Measurements from ENCODE around the gene RAB37.

DNA sequence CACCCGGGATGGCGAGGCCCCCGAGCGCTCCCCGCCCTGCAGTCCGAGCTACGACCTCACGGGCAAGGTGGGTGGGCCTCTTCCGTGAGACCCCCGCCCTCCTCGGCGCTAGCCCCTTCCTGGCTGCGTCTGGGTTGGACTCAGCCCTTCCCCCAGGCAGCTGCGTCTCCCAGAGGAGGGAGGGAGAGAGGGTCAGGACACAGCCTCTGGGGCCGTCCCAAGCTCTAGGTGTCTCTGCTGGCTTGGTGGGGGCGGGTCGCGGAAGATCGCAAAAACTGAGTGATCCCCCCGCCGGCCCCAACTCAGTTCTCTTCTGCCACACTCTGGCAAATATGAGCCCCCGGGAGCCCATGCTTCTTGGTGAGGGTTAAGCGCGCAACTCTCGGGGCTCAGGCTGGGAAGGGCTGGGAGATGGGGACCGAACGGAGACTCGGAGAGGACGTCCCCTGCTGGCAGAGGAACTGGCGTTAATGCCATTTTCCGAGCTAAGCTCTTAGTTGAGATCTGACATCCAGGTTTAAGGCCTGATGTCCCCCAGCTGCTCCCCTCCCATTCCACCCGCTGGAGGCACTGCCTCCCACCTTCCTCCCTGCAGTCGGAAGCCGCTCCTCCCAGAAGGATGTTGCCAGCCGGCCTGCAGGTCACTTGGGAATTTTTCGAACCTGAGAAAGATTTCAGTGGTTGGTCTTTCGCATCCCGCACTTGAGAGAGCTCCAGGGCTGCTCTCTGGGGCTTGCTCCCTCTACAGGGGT lies 419 bp downstream of the RAB37 start:
- TF ChIP-seq FOXM1 (IDR thresholded peaks at IDR 0.05; ENCODE audit: borderline replicate concordance), result no peak
- TF ChIP-seq TARDBP (IDR thresholded peaks at IDR 0.05), result no peak
- no peak for TF ChIP-seq SP1 (IDR thresholded peaks at IDR 0.05)
- no peak for TF ChIP-seq FOXA1 (IDR thresholded peaks at IDR 0.05)
- TF ChIP-seq ELF4 (IDR thresholded peaks at IDR 0.05), result no peak
- no peak for TF ChIP-seq BHLHE40 (IDR thresholded peaks at IDR 0.05; ENCODE audit: borderline replicate concordance)
- TF ChIP-seq L3MBTL2 (conservative IDR thresholded peaks at IDR 0.05), result no peak
- TF ChIP-seq CTBP1 (IDR thresholded peaks at IDR 0.05; ENCODE audit: borderline replicate concordance), result no peak
- TF ChIP-seq SUZ12 (IDR thresholded peaks at IDR 0.05), result no peak
- no peak for TF ChIP-seq ZNF384 (IDR thresholded peaks at IDR 0.05)
- no peak for TF ChIP-seq ARNT (IDR thresholded peaks at IDR 0.05)
- TF ChIP-seq NFRKB (IDR thresholded peaks at IDR 0.05), result no peak
- TF ChIP-seq PKNOX1 (IDR thresholded peaks at IDR 0.05), result no peak
